Breast epithelium (tissue), 4 donors: ENCODE data around the gene CPTP. TPM values are rescaled to one million over a fixed set of nuclear protein-coding genes. Genes with fewer than 3 reads are reported as not detected.

ENCODE experiments used
- DNase-seq, 2 donors: peaks; one replicate each; pipeline ENCODE4 v3.0.0-alpha.2; 2019; ENCODE audit warnings: low spot score in 2 of 2
- H3K27ac ChIP-seq, 2 donors: fragments of 200-600 bp; sonication (generic) in 1 of 2; one replicate each; pipeline ENCODE4 v1.5.1; 2016 to 2019; ENCODE audit warnings: mild to moderate bottlenecking in 1 of 2
- H3K27me3 ChIP-seq, 2 donors: fragments of 200-600 bp; sonication (generic) in 1 of 2; one replicate each; pipeline versions ENCODE4 v1.5.1 to v1.6.0; 2017 to 2019; ENCODE audit warnings: control low read depth in 1 of 2, mild to moderate bottlenecking in 1 of 2
- H3K36me3 ChIP-seq: fragments of 200-600 bp; one replicate; pipeline ENCODE4 v1.5.1; 2019
- H3K4me1 ChIP-seq, 2 donors: fragments of 200-600 bp; sonication (generic); one replicate each; pipeline ENCODE4 v1.5.1; 2016 to 2019; ENCODE audit warnings: control low read depth in 1 of 2
- H3K4me3 ChIP-seq, 3 donors: fragments of 200-600 bp; sonication (generic); 1 replicate in 2 of 3; 2 replicates in 1 of 3; pipeline ENCODE4 v1.5.1; 2016 to 2019; ENCODE audit warnings: mild to moderate bottlenecking in 3 of 3, moderate library complexity in 2 of 3
- H3K9me3 ChIP-seq, 2 donors: fragments of 200-600 bp; sonication (generic) in 1 of 2; one replicate each; pipeline ENCODE4 v1.5.1; 2016 to 2019; ENCODE audit warnings: control low read depth in 1 of 2
- CTCF ChIP-seq, 3 donors: fragments of 450-650 bp; IDR thresholded peaks; one replicate each; pipeline ENCODE4 v1.5.1; 2016 to 2017; ENCODE audit warnings: antibody characterized with exemption in 3 of 3, mild to moderate bottlenecking in 3 of 3, moderate library complexity in 3 of 3
- POLR2A ChIP-seq: fragments of 450-650 bp; IDR thresholded peaks from one replicate; pipeline ENCODE4 v1.6.1; 2016; ENCODE audit warnings: antibody characterized with exemption, mild to moderate bottlenecking, moderate library complexity
- POLR2AphosphoS5 ChIP-seq, 3 donors: sonication (generic); formaldehyde crosslinking; IDR thresholded peaks; one replicate each; pipeline ENCODE4 v1.6.1; 2017; ENCODE audit warnings: antibody characterized with exemption in 3 of 3
- intact Hi-C: fragments of 100-400 bp; cut with DNase I; formaldehyde crosslinking; loops from one replicate; pipeline ENCODE4 v1.15.1; 2023; ENCODE audit warnings: low total_unique reads
- total RNA-seq, 3 donors: library from RNA; depleted of rRNA; stranded (reverse); fragments of >200 nt; gene quantifications; one replicate each; pipeline ENCODE4 v1.1.0, GENCODE V29; 2016

Gene CPTP
- total RNA-seq, 3 donors from 2014 or later: 9.0 to 16.4 (median 13.4) TPM

GRCh38 chr1:1300352-1300739 lies 24.3 kb upstream of the CPTP start:
- Histone ChIP-seq H3K4me3 (no peak overlapping the region), H3K9me3 (no peaks in the 10 kb centered on the region), H3K4me1 (peaks cover 5 to 11% of the 10 kb centered on the region in 2 donors), H3K27me3 (no peaks in the 10 kb centered on the region), H3K27ac (no peak overlapping the region), H3K36me3 (no peaks in the 10 kb centered on the region)
- intact Hi-C loops: no loop called here
- TF ChIP-seq CTCF (IDR thresholded peaks at IDR 0.05): no peak
- no peak for TF ChIP-seq POLR2AphosphoS5 (IDR thresholded peaks at IDR 0.05)
- TF ChIP-seq POLR2A: no peak
- no peak for DNase-seq

GRCh38 chr1:1302006-1302430 lies 22.6 kb upstream of the CPTP start:
- peaks cover 22 to 26% of the 10 kb centered on the region in 2 donors for H3K4me1 ChIP-seq
- no peak overlapping the region for H3K4me3 ChIP-seq
- intact Hi-C loops: no loop called here
- no peaks in the 10 kb centered on the region for H3K9me3 ChIP-seq
- DNase-seq: no peak
- TF ChIP-seq POLR2AphosphoS5 (IDR thresholded peaks at IDR 0.05): no peak
- no peaks in the 10 kb centered on the region for H3K36me3 ChIP-seq
- H3K27ac ChIP-seq: no peak overlapping the region
- H3K27me3 ChIP-seq: no peaks in the 10 kb centered on the region

- no peak for DNase-seq
- Histone ChIP-seq H3K36me3 (no peaks in the 10 kb centered on the region), H3K9me3 (no peaks in the 10 kb centered on the region), H3K4me1 (peaks cover 22 to 26% of the 10 kb centered on the region in 2 donors), H3K27ac (peak overlapping the region; percentile 85 to 86), H3K4me3 (no peak overlapping the region), H3K27me3 (no peaks in the 10 kb centered on the region)
- intact Hi-C loops: no loop called here
- TF ChIP-seq POLR2A: no peak
- no peak for TF ChIP-seq CTCF (IDR thresholded peaks at IDR 0.05)
- no peak for TF ChIP-seq POLR2AphosphoS5 (IDR thresholded peaks at IDR 0.05)
Observed at GRCh38 chr1:1302951-1303509, 21.6 kb upstream of the CPTP start.

GRCh38 chr1:1303736-1304135 lies 20.9 kb upstream of the CPTP start:
- peak overlapping the region; percentile 85 to 86 for H3K27ac ChIP-seq
- TF ChIP-seq POLR2A (no peak), CTCF (IDR thresholded peaks at IDR 0.05) (no peak)
- H3K4me3 ChIP-seq: peak overlapping the region in 1 of 3 donors; percentile 80

GRCh38 chr1:1304331-1305299 lies 20.0 kb upstream of the CPTP start:
- H3K4me1 ChIP-seq: peaks cover 25 to 29% of the 10 kb centered on the region in 2 donors
- DNase-seq: peak; percentile 77 to 81
- intact Hi-C loops: no loop called here

More at GRCh38 chr1:1303736-1304135, 20.9 kb upstream of the CPTP start:
- intact Hi-C loops: no loop called here
- Histone ChIP-seq H3K36me3 (no peaks in the 10 kb centered on the region), H3K4me1 (peaks cover 22 to 26% of the 10 kb centered on the region in 2 donors), H3K9me3 (no peaks in the 10 kb centered on the region), H3K27me3 (no peaks in the 10 kb centered on the region)
- no peak for DNase-seq

More at GRCh38 chr1:1304331-1305299, 20.0 kb upstream of the CPTP start:
- no peaks in the 10 kb centered on the region for H3K27me3 ChIP-seq
- peak overlapping the region; percentile 85 to 86 for H3K27ac ChIP-seq
- TF ChIP-seq POLR2A (no peak), POLR2AphosphoS5 (IDR thresholded peaks at IDR 0.05) (peak in 2 of 3 donors; percentile 38 to 45)
- H3K4me3 ChIP-seq: peak overlapping the region; percentile 78 to 86 (median 80)
- no peaks in the 10 kb centered on the region for H3K36me3 ChIP-seq
- H3K9me3 ChIP-seq: no peaks in the 10 kb centered on the region
